LNCAP (cell line): Measurements from ENCODE around the gene ZNF554.

ENCODE experiments used
- CTCF ChIP-seq: fragments of 450-650 bp; IDR thresholded peaks from 2 replicates; pipeline ENCODE4 v1.5.1; 2017; ENCODE audit warnings: mild to moderate bottlenecking

ZNF554 gene

GRCh38 chr19:2777952-2778683 lies 41.5 kb upstream of the ZNF554 start:
- TF ChIP-seq CTCF = no peak

- no peak for TF ChIP-seq CTCF
Observed at GRCh38 chr19:2779121-2779740, 40.4 kb upstream of the ZNF554 start.

GRCh38 chr19:2780284-2780683 lies 39.4 kb upstream of the ZNF554 start:
- no peak for TF ChIP-seq CTCF

GRCh38 chr19:2782329-2782935 lies 37.2 kb upstream of the ZNF554 start:
- TF ChIP-seq CTCF = no peak

- no peak; the same call in 1 of the 2 replicates for TF ChIP-seq CTCF
Observed at GRCh38 chr19:2782936-2783780, 36.5 kb upstream of the ZNF554 start, which contains the start of gene SGTA. TSS of gene SGTA (minus strand) at chr19:2783273. CDS start at chr19:2769068, 14,205 bp downstream.

GRCh38 chr19:2783781-2784145 lies 35.9 kb upstream of the ZNF554 start:
- TF ChIP-seq CTCF = no peak
